ENCODE results near the gene AVPR2.
A peak's percentile ranks its signal among the peaks of the same experiment; 100 is the strongest.

AVPR2 gene

GRCh38 chrX:153931748-153932147, 27.3 kb downstream of the AVPR2 start:
- Mint-ChIP-seq H3K27me3 (no peaks in the 10 kb centered on the region), H3K4me1 (peaks cover 14% of the 10 kb centered on the region), H3K9me3 (no peaks in the 10 kb centered on the region), H3K36me3 (peaks cover 9% of the 10 kb centered on the region), H3K27ac (no peak overlapping the region), H3K4me3 (no peak overlapping the region)
- DNase-seq (ENCODE audit: low spot score in 2 of 2) (no peak), ATAC-seq (ENCODE audit: low read depth) (no peak)

DNA sequence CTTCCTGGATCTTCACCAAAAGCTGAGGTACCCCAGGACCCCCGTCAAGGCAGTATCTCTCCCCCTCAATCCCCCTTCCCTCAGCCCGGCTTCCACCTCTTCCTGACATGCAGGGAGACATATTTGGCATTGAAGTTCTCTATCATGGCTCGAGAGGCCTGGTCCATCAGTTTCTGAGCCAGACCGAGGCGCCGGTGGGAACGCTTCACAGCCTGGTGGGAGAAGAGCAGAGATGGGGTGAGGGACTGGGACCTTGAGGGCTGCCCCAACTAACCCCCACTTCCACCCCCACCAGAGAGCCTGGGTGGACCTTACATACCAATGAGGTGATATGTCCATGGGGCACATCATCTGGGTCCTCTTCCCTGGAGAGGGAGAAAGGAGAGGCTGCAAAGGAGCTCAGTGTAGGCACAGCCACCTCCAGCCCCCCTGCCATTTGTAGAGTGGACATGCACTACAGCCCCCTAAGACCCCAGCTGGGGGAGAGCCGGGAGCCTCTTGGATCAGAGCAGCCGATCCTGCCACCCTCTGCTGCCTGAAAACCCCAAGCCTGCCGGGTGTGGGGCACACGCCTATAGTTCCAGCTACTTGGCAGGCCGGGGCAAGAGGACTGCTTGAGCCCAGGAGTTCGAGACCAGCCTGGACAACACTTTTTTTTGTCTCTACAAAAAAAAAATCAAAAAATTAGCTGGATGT, 27.9 kb downstream of the AVPR2 start:
- ATAC-seq (ENCODE audit: low read depth) (no peak), DNase-seq (ENCODE audit: low spot score in 2 of 2) (no peak)
- peaks cover 9% of the 10 kb centered on the region for H3K36me3 Mint-ChIP-seq
- H3K4me3 Mint-ChIP-seq, result no peak overlapping the region
- peaks cover 14% of the 10 kb centered on the region for H3K4me1 Mint-ChIP-seq
- H3K9me3 Mint-ChIP-seq, result no peaks in the 10 kb centered on the region
- no peak overlapping the region for H3K27ac Mint-ChIP-seq
- H3K27me3 Mint-ChIP-seq, result no peaks in the 10 kb centered on the region

DNA sequence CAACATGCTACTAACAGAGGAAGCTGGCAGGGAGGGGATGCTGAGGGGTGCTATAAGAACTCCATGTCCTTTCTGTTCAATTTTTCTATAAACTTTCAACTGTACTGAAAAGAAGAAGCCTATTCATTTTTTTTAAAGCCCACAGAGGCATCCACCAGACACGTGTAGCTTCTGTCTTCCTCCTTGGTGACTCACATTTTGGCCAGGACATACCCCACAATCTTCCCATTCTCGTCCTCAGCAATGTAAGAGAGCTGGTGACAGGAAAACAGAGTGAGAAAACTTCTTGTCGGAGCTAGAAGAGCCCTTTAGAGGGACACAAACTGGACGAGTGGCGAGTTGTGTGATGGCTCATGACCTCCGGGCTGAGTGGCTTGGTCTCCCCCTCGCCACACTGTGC, 29.3 kb downstream of the AVPR2 start:
- peak overlapping the region; percentile 82 for H3K4me3 Mint-ChIP-seq
- peaks cover 11% of the 10 kb centered on the region for H3K4me1 Mint-ChIP-seq
- no peak for DNase-seq (ENCODE audit: low spot score in 2 of 2)
- H3K27ac Mint-ChIP-seq, result no peak overlapping the region
- no peaks in the 10 kb centered on the region for H3K9me3 Mint-ChIP-seq
- peaks cover 9% of the 10 kb centered on the region for H3K36me3 Mint-ChIP-seq
- H3K27me3 Mint-ChIP-seq, result no peaks in the 10 kb centered on the region
- no peak for ATAC-seq (ENCODE audit: low read depth)

- Mint-ChIP-seq H3K27me3 (no peaks in the 10 kb centered on the region), H3K36me3 (peaks cover 9% of the 10 kb centered on the region), H3K4me1 (peaks cover 9% of the 10 kb centered on the region), H3K9me3 (no peaks in the 10 kb centered on the region), H3K4me3 (peak overlapping the region; percentile 82), H3K27ac (no peak overlapping the region)
- DNase-seq (ENCODE audit: low spot score in 2 of 2) (no peak), ATAC-seq (ENCODE audit: low read depth) (peak; percentile 11)
Observed at GRCh38 chrX:153934148-153934761, 29.8 kb downstream of the AVPR2 start.

- Mint-ChIP-seq H3K27ac (no peak within 1 kb of the TSS), H3K9me3 (no peaks in the 10 kb centered on the region), H3K4me3 (peak within 1 kb of the TSS; percentile 82), H3K4me1 (peaks cover 9% of the 10 kb centered on the region), H3K36me3 (peaks cover 7% of the 10 kb centered on the region), H3K27me3 (no peaks in the 10 kb centered on the region)
- peak; percentile 21 to 35 for DNase-seq (ENCODE audit: low spot score in 2 of 2)
- ATAC-seq (ENCODE audit: low read depth), result peak; percentile 76
Observed at GRCh38 chrX:153934762-153935325, 30.4 kb downstream of the AVPR2 start, which contains the start of gene NAA10. Gene NAA10 (minus strand): TSS chrX:153935037. CDS start chrX:153934904, 133 bp downstream.

DNA sequence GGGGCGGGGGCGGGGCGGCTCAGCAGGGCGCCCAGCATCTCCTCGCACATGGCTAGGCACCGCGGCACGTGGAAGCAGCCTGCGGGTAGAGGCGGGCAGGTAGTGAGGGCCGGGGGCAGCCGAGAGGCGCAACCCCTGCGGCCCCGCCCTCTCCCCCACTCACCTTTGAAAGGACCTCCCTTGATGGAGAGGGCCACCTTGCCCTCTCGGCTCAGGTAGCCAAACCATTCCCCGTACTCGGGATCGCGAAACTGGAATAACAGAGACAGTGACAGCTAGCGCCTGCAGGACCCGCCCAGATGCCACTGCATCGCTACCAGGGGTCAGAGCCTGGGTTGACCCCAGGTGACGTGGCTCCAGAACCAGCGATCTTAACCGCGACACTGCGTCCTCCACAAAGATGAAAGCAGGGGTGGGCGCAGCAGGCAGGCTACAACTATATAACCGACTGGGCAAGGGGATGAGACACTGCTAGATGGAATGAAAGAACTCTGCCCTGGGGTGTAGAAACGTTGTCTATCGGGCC, 30.9 kb downstream of the AVPR2 start:
- Mint-ChIP-seq H3K4me1 (peaks cover 9% of the 10 kb centered on the region), H3K36me3 (peaks cover 7% of the 10 kb centered on the region), H3K27ac (no peak overlapping the region), H3K9me3 (no peaks in the 10 kb centered on the region), H3K27me3 (no peaks in the 10 kb centered on the region), H3K4me3 (peak overlapping the region; percentile 68)
- DNase-seq (ENCODE audit: low spot score in 2 of 2), result no peak
- ATAC-seq (ENCODE audit: low read depth), result peak; percentile 11

DNA sequence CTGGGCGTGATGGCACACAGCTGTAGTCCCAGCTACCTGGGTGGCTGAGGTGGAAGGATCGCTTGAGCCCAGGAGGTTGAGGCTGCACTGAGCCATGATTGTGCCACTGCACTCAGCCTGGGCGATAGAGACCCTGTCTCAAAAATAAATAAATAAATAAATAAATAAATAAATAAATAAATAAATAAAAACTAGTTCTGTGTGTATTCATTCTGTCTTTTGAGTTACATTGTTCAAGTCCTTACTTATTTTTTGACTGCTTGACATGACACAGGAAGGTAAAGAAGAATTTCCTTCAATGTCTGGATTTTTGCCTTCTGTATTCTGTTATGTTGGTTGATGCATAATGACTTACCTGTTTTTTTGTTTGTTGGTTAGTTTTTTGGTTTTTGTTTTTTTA, 32.6 kb downstream of the AVPR2 start:
- ATAC-seq (ENCODE audit: low read depth), result no peak
- no peak for DNase-seq (ENCODE audit: low spot score in 2 of 2)
- Mint-ChIP-seq H3K36me3 (peaks cover 1% of the 10 kb centered on the region), H3K27me3 (no peaks in the 10 kb centered on the region), H3K4me3 (no peak overlapping the region), H3K4me1 (peaks cover 6% of the 10 kb centered on the region), H3K27ac (no peak overlapping the region), H3K9me3 (no peaks in the 10 kb centered on the region)

DNA sequence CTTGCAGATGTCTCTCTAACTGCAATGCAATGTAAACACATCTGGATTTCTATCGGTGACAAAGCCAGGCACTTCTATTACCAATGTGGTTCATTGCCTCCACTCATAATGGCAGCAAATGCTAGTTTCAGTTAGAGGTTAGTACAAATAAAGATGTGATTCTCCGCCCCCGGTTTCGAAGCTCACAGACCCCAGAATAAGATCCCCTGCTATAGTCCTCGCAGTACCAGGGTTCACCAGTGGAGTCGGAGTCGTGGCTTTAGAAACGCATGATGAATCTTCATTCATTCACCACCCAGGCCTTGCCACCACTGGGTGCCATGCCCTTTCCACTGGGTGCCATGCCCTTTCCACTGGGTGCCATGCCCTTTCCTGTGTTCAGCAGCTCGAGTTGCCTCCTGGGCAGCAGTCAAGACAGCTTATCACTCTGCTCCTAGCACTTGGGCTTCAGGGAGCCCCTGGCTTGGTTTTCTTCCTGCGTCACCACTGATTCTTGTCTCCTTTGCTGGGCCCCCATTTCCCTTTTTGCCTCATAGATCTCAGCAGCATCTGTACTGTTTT, 33.8 kb downstream of the AVPR2 start:
- H3K9me3 Mint-ChIP-seq, result no peaks in the 10 kb centered on the region
- ATAC-seq (ENCODE audit: low read depth) (no peak), DNase-seq (ENCODE audit: low spot score in 2 of 2) (no peak)
- peaks cover 6% of the 10 kb centered on the region for H3K4me1 Mint-ChIP-seq
- no peaks in the 10 kb centered on the region for H3K27me3 Mint-ChIP-seq
- no peaks in the 10 kb centered on the region for H3K36me3 Mint-ChIP-seq
- H3K27ac Mint-ChIP-seq, result no peak overlapping the region
- no peak overlapping the region for H3K4me3 Mint-ChIP-seq

DNA sequence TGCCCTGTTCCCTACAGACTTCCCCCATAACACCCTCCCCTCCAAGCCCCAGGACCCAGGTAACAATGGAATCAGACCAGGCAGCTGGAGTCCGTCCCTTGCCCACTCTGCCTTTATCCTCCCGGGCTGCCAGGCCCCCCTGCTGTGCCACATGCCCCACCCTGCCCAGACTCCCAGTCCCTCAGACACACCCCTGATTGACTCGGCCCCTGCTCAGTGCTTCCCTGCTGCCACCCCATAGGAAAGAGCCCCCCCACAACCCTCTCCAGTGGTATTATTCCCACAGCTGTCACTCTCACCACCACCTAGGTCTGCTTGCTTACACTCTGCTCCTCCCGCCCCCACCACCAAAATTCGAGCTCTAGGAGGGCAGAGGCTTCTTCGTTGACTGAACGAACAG, 35.1 kb downstream of the AVPR2 start:
- no peaks in the 10 kb centered on the region for H3K36me3 Mint-ChIP-seq
- no peak for ATAC-seq (ENCODE audit: low read depth)
- DNase-seq (ENCODE audit: low spot score in 2 of 2), result no peak
- H3K9me3 Mint-ChIP-seq, result no peaks in the 10 kb centered on the region
- H3K27ac Mint-ChIP-seq, result no peak overlapping the region
- H3K27me3 Mint-ChIP-seq, result no peaks in the 10 kb centered on the region
- H3K4me1 Mint-ChIP-seq, result peaks cover 6% of the 10 kb centered on the region
- peak overlapping the region; percentile 32 for H3K4me3 Mint-ChIP-seq

DNA sequence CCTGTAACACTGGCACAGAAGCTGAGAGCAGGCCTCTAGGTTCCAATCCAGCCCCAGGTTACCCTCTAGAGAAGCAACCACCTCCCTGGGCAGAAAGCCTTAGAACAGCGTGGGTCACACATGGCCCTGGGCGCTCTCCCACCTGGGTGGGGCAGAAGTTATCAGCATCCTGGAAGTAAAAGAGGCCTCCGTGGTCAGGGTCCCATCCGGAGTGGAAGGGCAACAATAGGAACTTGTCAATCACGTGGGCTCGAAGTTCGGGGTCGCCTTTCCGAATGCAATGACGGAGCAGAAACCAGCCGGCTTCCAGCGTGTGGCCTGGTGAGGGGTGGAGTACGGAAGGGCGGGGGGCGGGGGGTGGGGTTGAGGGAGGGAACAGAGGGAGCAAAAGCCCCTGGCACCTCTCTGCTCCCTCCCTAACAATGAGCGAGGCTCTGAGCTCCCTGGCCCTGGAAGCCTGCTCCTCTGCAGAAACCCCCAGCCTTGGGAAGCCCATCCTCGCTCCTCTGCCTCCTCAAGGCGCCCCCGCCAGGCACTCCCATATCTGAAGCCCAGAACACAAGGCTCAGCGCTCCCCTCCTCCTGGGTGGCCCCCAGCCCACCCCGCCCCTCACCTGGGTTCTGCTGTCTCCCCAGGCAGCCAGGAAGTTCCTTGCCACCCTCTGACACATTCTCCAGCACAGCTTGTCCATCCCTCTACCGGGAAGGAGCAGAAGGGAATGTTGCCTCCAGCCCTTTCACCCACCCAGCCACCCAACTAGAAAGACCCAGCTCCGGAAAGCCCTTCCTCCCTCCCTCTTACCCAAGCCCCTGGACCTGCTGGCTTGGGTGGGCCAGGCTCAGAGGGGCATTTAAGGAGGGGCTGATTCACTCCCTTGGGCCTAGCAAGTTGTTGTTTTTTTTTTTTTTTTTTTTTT, 37.1 kb downstream of the AVPR2 start:
- Mint-ChIP-seq H3K9me3 (no peaks in the 10 kb centered on the region), H3K4me1 (peaks cover 4% of the 10 kb centered on the region), H3K27ac (no peak overlapping the region), H3K36me3 (no peaks in the 10 kb centered on the region), H3K4me3 (peak overlapping the region; percentile 41), H3K27me3 (no peaks in the 10 kb centered on the region)
- DNase-seq (ENCODE audit: low spot score in 2 of 2) (no peak), ATAC-seq (ENCODE audit: low read depth) (no peak)

DNA sequence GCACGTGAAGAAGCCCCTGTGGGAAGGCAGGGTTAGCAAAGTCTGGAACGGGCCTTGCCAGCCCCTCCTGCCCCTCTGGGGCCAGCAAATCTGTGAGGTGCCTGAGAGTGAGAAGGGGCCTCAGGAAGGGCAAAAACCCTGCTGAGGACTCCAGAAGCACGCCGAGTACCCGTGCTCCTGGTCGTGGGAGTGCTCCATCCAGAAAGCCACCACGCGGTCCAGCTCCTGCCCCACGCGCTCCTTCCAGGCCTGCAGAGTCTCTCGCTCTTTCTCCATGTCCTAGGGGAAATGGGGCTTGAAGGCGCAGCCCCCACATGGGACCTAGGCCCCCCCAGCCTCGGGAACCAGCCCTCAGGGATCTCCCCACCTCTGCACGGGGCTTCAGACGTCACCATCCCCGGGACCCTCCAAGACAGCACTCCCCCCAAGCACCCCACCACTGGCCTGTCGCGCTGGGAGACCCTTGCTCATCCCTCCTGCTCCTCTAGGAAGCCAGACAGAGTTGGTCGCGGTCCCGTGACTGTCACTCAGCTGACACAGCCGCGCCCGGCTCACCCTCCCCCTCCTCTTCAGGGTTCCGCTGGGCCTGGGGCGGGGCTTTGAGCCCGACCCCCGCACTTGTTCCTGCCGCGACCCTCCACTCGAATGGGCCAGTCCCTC, 39.8 kb downstream of the AVPR2 start, which contains the start of gene RENBP:
TSS of gene RENBP (minus strand) at position 504 of the 660 bp plus-strand sequence. CDS start at position 471, 33 bp downstream.
- Mint-ChIP-seq H3K4me1 (peaks cover 7% of the 10 kb centered on the region), H3K36me3 (peaks cover 2% of the 10 kb centered on the region), H3K27ac (peak within 1 kb of the TSS; percentile 92), H3K9me3 (no peaks in the 10 kb centered on the region), H3K4me3 (peak within 1 kb of the TSS; percentile 87), H3K27me3 (no peaks in the 10 kb centered on the region)
- ATAC-seq (ENCODE audit: low read depth) (peak; percentile 72), DNase-seq (ENCODE audit: low spot score in 2 of 2) (peak in 1 of 2 donors; percentile 23)

GRCh38 chrX:153944800-153945150, 40.3 kb downstream of the AVPR2 start:
- H3K27ac Mint-ChIP-seq, result peak overlapping the region; percentile 92
- DNase-seq (ENCODE audit: low spot score in 2 of 2), result no peak
- peak overlapping the region; percentile 62 for H3K4me3 Mint-ChIP-seq
- no peaks in the 10 kb centered on the region for H3K9me3 Mint-ChIP-seq
- H3K27me3 Mint-ChIP-seq, result no peaks in the 10 kb centered on the region
- peaks cover 7% of the 10 kb centered on the region for H3K4me1 Mint-ChIP-seq
- peak; percentile 16 for ATAC-seq (ENCODE audit: low read depth)
- H3K36me3 Mint-ChIP-seq, result peaks cover 2% of the 10 kb centered on the region
